GM23338 (cell line): ENCODE measurements around the gene IL21. TPM values are rescaled to one million over a fixed set of nuclear protein-coding genes. Genes with fewer than 3 reads are reported as not detected.

Experiments
- ATAC-seq: fragments of 200-7000 bp; cut with Tn5 transposase; 3 replicates; pipeline ENCODE4 v1.9.1; 2020
- DNase-seq: peaks from one replicate; pipeline ENCODE4 v3.0.0-alpha.2; 2015; ENCODE audit warnings: low spot score
- H2AFZ ChIP-seq: fragments of 200-600 bp; sonication (generic); 2 replicates; pipeline ENCODE4 v1.8.0; 2016; ENCODE audit warnings: antibody characterized with exemption, mild to moderate bottlenecking, moderate library complexity
- H3F3A ChIP-seq: fragments of 200-600 bp; sonication (generic); replicated peaks from 2 replicates; pipeline ENCODE4 v1.8.0; 2017; ENCODE audit warnings: antibody characterized with exemption, mixed run types, low read depth
- H3K27ac ChIP-seq: fragments of 200-600 bp; sonication (generic); 2 replicates; pipeline ENCODE4 v1.6.1; 2016; ENCODE audit warnings: low read depth
- H3K27me3 ChIP-seq: fragments of 200-600 bp; sonication (generic); 2 replicates; pipeline ENCODE4 v1.8.0; 2016; ENCODE audit warnings: mild to moderate bottlenecking, mixed run types, moderate library complexity; ENCODE audit not compliant: insufficient read depth
- H3K36me3 ChIP-seq: fragments of 200-600 bp; sonication (generic); 2 replicates; pipeline ENCODE4 v1.8.0; 2016; ENCODE audit warnings: mild to moderate bottlenecking; ENCODE audit not compliant: insufficient read depth
- H3K4me1 ChIP-seq: fragments of 200-600 bp; sonication (generic); 2 replicates; pipeline ENCODE4 v1.8.0; 2016; ENCODE audit warnings: mild to moderate bottlenecking, moderate library complexity; ENCODE audit not compliant: insufficient read depth
- H3K4me2 ChIP-seq: fragments of 200-600 bp; sonication (generic); 2 replicates; pipeline ENCODE4 v1.7.1; 2017; ENCODE audit warnings: mixed run types
- H3K4me3 ChIP-seq: fragments of 200-600 bp; sonication (generic); 2 replicates; pipeline ENCODE4 v1.6.1; 2016; ENCODE audit warnings: mixed run types
- H3K79me2 ChIP-seq: fragments of 200-600 bp; sonication (generic); replicated peaks from 2 replicates; pipeline ENCODE4 v1.8.0; 2017; ENCODE audit warnings: mild to moderate bottlenecking; ENCODE audit not compliant: insufficient read depth
- H3K9me2 ChIP-seq: fragments of 200-600 bp; sonication (generic); 2 replicates; pipeline ENCODE4 v1.8.0; 2017; ENCODE audit not compliant: insufficient read depth
- H4K20me1 ChIP-seq: fragments of 200-600 bp; sonication (generic); replicated peaks from 2 replicates; pipeline ENCODE4 v1.8.0; 2017; ENCODE audit warnings: mild to moderate bottlenecking; ENCODE audit not compliant: insufficient read depth
- H3K27ac Mint-ChIP-seq: 2 replicates; pipeline ENCODE4 v1.8.0; 2020; ENCODE audit warnings: inconsistent platforms, mild to moderate bottlenecking, moderate library complexity, mixed read lengths
- H3K27me3 Mint-ChIP-seq: 3 replicates; pipeline ENCODE4 v1.8.0; 2022; ENCODE audit warnings: low read depth, mild to moderate bottlenecking, moderate library complexity, mixed read lengths, inconsistent platforms; ENCODE audit not compliant: insufficient read depth, poor library complexity
- H3K36me3 Mint-ChIP-seq: 3 replicates; pipeline ENCODE4 v1.8.0; 2021; ENCODE audit warnings: low read depth, mild to moderate bottlenecking, inconsistent platforms, moderate library complexity, mixed read lengths
- H3K4me1 Mint-ChIP-seq: 3 replicates; pipeline ENCODE4 v1.8.0; 2020; ENCODE audit warnings: mild to moderate bottlenecking, inconsistent platforms, mixed read lengths
- H3K4me3 Mint-ChIP-seq: 3 replicates; pipeline ENCODE4 v1.8.0; 2021; ENCODE audit warnings: moderate library complexity, mild to moderate bottlenecking, inconsistent platforms, mixed read lengths
- H3K9me3 Mint-ChIP-seq: 3 replicates; pipeline ENCODE4 v1.8.0; 2020; ENCODE audit warnings: moderate library complexity, mild to moderate bottlenecking, inconsistent platforms, mixed read lengths
- CREB1 ChIP-seq: fragments of 250-450 bp; sonication (Bioruptor Pico); IDR thresholded peaks from 2 replicates; pipeline ENCODE4 v1.5.0; 2020; ENCODE audit warnings: low read depth, mild to moderate bottlenecking, moderate library complexity
- CTCF ChIP-seq, 2 experiments: fragments of 200-600 bp in 1 of 2; sonication (generic) in 1 of 2; conservative IDR thresholded peaks; 2 replicates each; pipeline versions ENCODE4 v1.5.1 to v1.6.1; 2016 to 2017; ENCODE audit warnings: antibody characterized with exemption in 2 of 2, low read depth in 2 of 2, mild to moderate bottlenecking in 2 of 2, moderate library complexity in 1 of 2
- ETS1 ChIP-seq: IDR thresholded peaks from 2 replicates; pipeline ENCODE4 v1.6.1; 2016; ENCODE audit warnings: antibody characterized with exemption
- EZH2 ChIP-seq: fragments of 200-600 bp; sonication (generic); IDR thresholded peaks from one replicate; pipeline ENCODE4 v1.8.0; 2017; ENCODE audit warnings: antibody characterized with exemption, mild to moderate bottlenecking, low read depth; ENCODE audit not compliant: unreplicated experiment
- EZH2phosphoT487 ChIP-seq: fragments of 200-600 bp; sonication (generic); IDR thresholded peaks from one replicate; pipeline ENCODE4 v1.8.1; 2018; ENCODE audit warnings: antibody characterized with exemption; ENCODE audit not compliant: unreplicated experiment
- JUNB ChIP-seq: IDR thresholded peaks from one replicate; pipeline ENCODE4 v1.6.1; 2016; ENCODE audit warnings: antibody characterized with exemption; ENCODE audit not compliant: unreplicated experiment
- POLR2AphosphoS5 ChIP-seq: IDR thresholded peaks from 2 replicates; pipeline ENCODE4 v1.6.1; 2016; ENCODE audit warnings: antibody characterized with exemption, low read depth
- ZNF331 ChIP-seq: fragments of 250-450 bp; sonication (Bioruptor Pico); IDR thresholded peaks from 2 replicates; pipeline ENCODE4 v1.5.0; 2020; ENCODE audit warnings: low read depth, mild to moderate bottlenecking, moderate library complexity
- ZNF462 ChIP-seq: fragments of 250-450 bp; sonication (Bioruptor Pico); IDR thresholded peaks from 2 replicates; pipeline ENCODE4 v1.5.0; 2020; ENCODE audit warnings: mild to moderate bottlenecking, moderate library complexity
- polyA plus RNA-seq: library from polyadenylated mRNA; unstranded; fragments of >200 nt; fragmentation: Nextera tagmentation; extraction: Ambion mirVana; gene quantifications from 2 replicates; pipeline ENCODE4 v1.2.1, GENCODE V29; 2016
- total RNA-seq: library from RNA; depleted of rRNA; stranded (reverse); fragments of >200 nt; shearing (Covaris generic); gene quantifications from 2 replicates; pipeline ENCODE4 v1.2.3, GENCODE V29; 2014

IL21 gene
- total and polyA plus RNA-seq, 2 experiments from 2014 or later = not detected

GRCh38 chr4:122602277-122603142, 18.4 kb downstream of the IL21 start:
- Histone ChIP-seq H3K4me2 (no peak overlapping the region), H3K27ac (no peak overlapping the region), H3K27me3 (no peaks in the 10 kb centered on the region), H3K9me2 (no peaks in the 10 kb centered on the region), H3K4me1 (peaks cover 22% of the 10 kb centered on the region), H3F3A (no peaks in the 10 kb centered on the region), H4K20me1 (no peaks in the 10 kb centered on the region), H3K4me3 (no peak overlapping the region), H2AFZ (peak overlapping the region; percentile 94), H3K36me3 (no peaks in the 10 kb centered on the region), H3K79me2 (no peaks in the 10 kb centered on the region)
- TF ChIP-seq CTCF (conservative IDR thresholded peaks at IDR 0.05; ENCODE audit: low read depth in 2 of 2) = peak; percentile 65 to 69
- no peak for TF ChIP-seq JUNB
- Mint-ChIP-seq H3K27ac (no peak overlapping the region), H3K9me3 (no peaks in the 10 kb centered on the region), H3K4me3 (no peak overlapping the region), H3K27me3 (peaks cover 4% of the 10 kb centered on the region), H3K36me3 (no peaks in the 10 kb centered on the region), H3K4me1 (peaks cover 24% of the 10 kb centered on the region)
- peak; percentile 73 for DNase-seq
- peak; percentile 76 for ATAC-seq

GRCh38 chr4:122591196-122591595, 29.7 kb downstream of the IL21 start:
- no peak overlapping the region for H3K4me3 Mint-ChIP-seq
- H3K27ac Mint-ChIP-seq = no peak overlapping the region
- Histone ChIP-seq H3F3A (no peaks in the 10 kb centered on the region), H3K9me2 (peaks cover 15% of the 10 kb centered on the region; the same call in 1 of the 2 replicates), H3K4me2 (no peak overlapping the region), H3K27me3 (no peaks in the 10 kb centered on the region), H4K20me1 (no peaks in the 10 kb centered on the region), H3K36me3 (no peaks in the 10 kb centered on the region), H3K27ac (no peak overlapping the region), H3K4me1 (no peaks in the 10 kb centered on the region), H3K4me3 (no peak overlapping the region), H3K79me2 (no peaks in the 10 kb centered on the region), H2AFZ (no peak overlapping the region)
- no peak for ATAC-seq
- no peaks in the 10 kb centered on the region for H3K27me3 Mint-ChIP-seq
- H3K4me1 Mint-ChIP-seq = no peaks in the 10 kb centered on the region
- DNase-seq = no peak
- no peaks in the 10 kb centered on the region; the same call in 2 of the 3 replicates for H3K9me3 Mint-ChIP-seq
- H3K36me3 Mint-ChIP-seq = no peaks in the 10 kb centered on the region
- TF ChIP-seq EZH2 (no peak), ETS1 (no peak), CREB1 (no peak), ZNF462 (CRISPR knock-in tag) (no peak), ZNF331 (no peak), EZH2phosphoT487 (no peak), CTCF (conservative IDR thresholded peaks at IDR 0.05; ENCODE audit: low read depth in 2 of 2) (no peak), JUNB (no peak), POLR2AphosphoS5 (no peak)
